Activated naive CD4-positive, alpha-beta T cell treated with anti-CD3 and anti-CD28 coated beads, Interleukin-2, amount 50 U/mL, for 72 hours (primary cell): ENCODE measurements around the gene LTK. TPM values are rescaled to one million over a fixed set of nuclear protein-coding genes. Genes with fewer than 3 reads are reported as not detected.

ENCODE experiments used
- ATAC-seq, 2 donors: fragments of 150-1000 bp; cut with Tn5 transposase; 2 replicates each; pipeline ENCODE4 v1.10.0; 2021; ENCODE audit warnings: mild to moderate bottlenecking in 2 of 2, moderate library complexity in 2 of 2
- DNase-seq, 2 donors: peaks; one replicate each; pipeline ENCODE4 v3.0.0; 2021 to 2022; ENCODE audit warnings: low spot score in 2 of 2
- H3K27ac Mint-ChIP-seq, 2 donors: one replicate each; pipeline ENCODE4 v1.8.0; 2022; ENCODE audit warnings: mild to moderate bottlenecking in 2 of 2, mixed read lengths in 2 of 2
- H3K36me3 Mint-ChIP-seq, 2 donors: one replicate each; pipeline ENCODE4 v1.8.0; 2022; ENCODE audit warnings: mixed read lengths in 2 of 2
- H3K9me3 Mint-ChIP-seq, 2 donors: one replicate each; pipeline ENCODE4 v1.8.0; 2022; ENCODE audit warnings: mixed read lengths in 2 of 2
- total RNA-seq, 2 donors: library from RNA; stranded (reverse); gene quantifications; one replicate each; pipeline ENCODE4 v1.2.3, GENCODE V29; 2022

LTK gene
- total RNA-seq, 2 donors from 2014 or later: 0.20 to 0.51 TPM

- peak overlapping the region in 1 of 2 donors; percentile 76 for H3K27ac Mint-ChIP-seq
Observed at GRCh38 chr15:41492597-41493204, 20.9 kb downstream of the LTK start.

GRCh38 chr15:41491889-41492288, 21.7 kb downstream of the LTK start:
- DNase-seq: no peak
- Mint-ChIP-seq H3K27ac (peak overlapping the region in 1 of 2 donors; percentile 2), H3K36me3 (peaks cover 0 to 6% of the 10 kb centered on the region in 2 donors), H3K9me3 (no peaks in the 10 kb centered on the region)
- no peak for ATAC-seq

More at GRCh38 chr15:41492597-41493204, 20.9 kb downstream of the LTK start:
- no peak for DNase-seq
- peaks cover 0 to 6% of the 10 kb centered on the region in 2 donors for H3K36me3 Mint-ChIP-seq
- H3K9me3 Mint-ChIP-seq: no peaks in the 10 kb centered on the region
- no peak for ATAC-seq

GRCh38 chr15:41490355-41490754, 23.3 kb downstream of the LTK start:
- peak in 1 of 2 donors; percentile 52 for DNase-seq
- Mint-ChIP-seq H3K9me3 (no peaks in the 10 kb centered on the region), H3K36me3 (peaks cover 0 to 6% of the 10 kb centered on the region in 2 donors), H3K27ac (peak overlapping the region in 1 of 2 donors; percentile 66)
- peak; percentile 77 to 81 for ATAC-seq

- Mint-ChIP-seq H3K9me3 (no peaks in the 10 kb centered on the region), H3K27ac (peak overlapping the region; percentile 56 to 66), H3K36me3 (peaks cover 0 to 6% of the 10 kb centered on the region in 2 donors)
- DNase-seq (no peak), ATAC-seq (no peak)
Observed at GRCh38 chr15:41489641-41490040, 24.0 kb downstream of the LTK start.

- Mint-ChIP-seq H3K27ac (peak overlapping the region; percentile 49 to 65), H3K9me3 (no peaks in the 10 kb centered on the region), H3K36me3 (peaks cover 0 to 6% of the 10 kb centered on the region in 2 donors)
- ATAC-seq: peak in 1 of 2 donors; percentile 13
- no peak for DNase-seq
Observed at GRCh38 chr15:41487802-41488201, 25.8 kb downstream of the LTK start.

GRCh38 chr15:41487381-41487780, 26.2 kb downstream of the LTK start:
- Mint-ChIP-seq H3K9me3 (no peaks in the 10 kb centered on the region), H3K36me3 (peaks cover 0 to 6% of the 10 kb centered on the region in 2 donors), H3K27ac (peak overlapping the region in 1 of 2 donors; percentile 49)
- no peak for DNase-seq
- no peak for ATAC-seq

GRCh38 chr15:41486286-41486685, 27.3 kb downstream of the LTK start:
- H3K9me3 Mint-ChIP-seq: no peaks in the 10 kb centered on the region
- no peak for DNase-seq
- no peak for ATAC-seq

GRCh38 chr15:41484937-41485625, 28.5 kb downstream of the LTK start:
- no peaks in the 10 kb centered on the region for H3K9me3 Mint-ChIP-seq
- H3K36me3 Mint-ChIP-seq: peaks cover 0 to 18% of the 10 kb centered on the region in 2 donors
- peak overlapping the region in 1 of 2 donors; percentile 23 for H3K27ac Mint-ChIP-seq
- DNase-seq (no peak), ATAC-seq (no peak)

More at GRCh38 chr15:41486286-41486685, 27.3 kb downstream of the LTK start:
- H3K27ac Mint-ChIP-seq: no peak overlapping the region
- peaks cover 0 to 10% of the 10 kb centered on the region in 2 donors for H3K36me3 Mint-ChIP-seq

- Mint-ChIP-seq H3K27ac (peak overlapping the region in 1 of 2 donors; percentile 23), H3K9me3 (no peaks in the 10 kb centered on the region), H3K36me3 (peaks cover 8 to 17% of the 10 kb centered on the region in 2 donors)
- peak in 1 of 2 donors; percentile 35 for ATAC-seq
- no peak for DNase-seq
Observed at GRCh38 chr15:41483519-41483918, 30.1 kb downstream of the LTK start.

GRCh38 chr15:41483115-41483514, 30.5 kb downstream of the LTK start:
- no peak for DNase-seq
- Mint-ChIP-seq H3K27ac (peak overlapping the region in 1 of 2 donors; percentile 23), H3K9me3 (no peaks in the 10 kb centered on the region), H3K36me3 (peaks cover 8 to 17% of the 10 kb centered on the region in 2 donors)
- ATAC-seq: peak; percentile 77 to 86

GRCh38 chr15:41482110-41482877, 31.3 kb downstream of the LTK start:
- Mint-ChIP-seq H3K36me3 (peaks cover 8 to 17% of the 10 kb centered on the region in 2 donors), H3K9me3 (no peaks in the 10 kb centered on the region), H3K27ac (no peak overlapping the region)
- DNase-seq: no peak
- no peak for ATAC-seq

GRCh38 chr15:41480396-41481140, 33.1 kb downstream of the LTK start:
- H3K9me3 Mint-ChIP-seq: no peaks in the 10 kb centered on the region
- ATAC-seq (no peak), DNase-seq (no peak)
- peak overlapping the region in 1 of 2 donors; percentile 73 for H3K27ac Mint-ChIP-seq
- peaks cover 12 to 26% of the 10 kb centered on the region in 2 donors for H3K36me3 Mint-ChIP-seq

- ATAC-seq (peak; percentile 18 to 36), DNase-seq (no peak)
- Mint-ChIP-seq H3K36me3 (peaks cover 12 to 24% of the 10 kb centered on the region in 2 donors), H3K9me3 (no peaks in the 10 kb centered on the region), H3K27ac (peak overlapping the region in 1 of 2 donors; percentile 69)
Observed at GRCh38 chr15:41476416-41477048, 37.1 kb downstream of the LTK start.

GRCh38 chr15:41474941-41475340, 38.7 kb downstream of the LTK start:
- Mint-ChIP-seq H3K36me3 (peaks cover 13 to 17% of the 10 kb centered on the region in 2 donors), H3K9me3 (no peaks in the 10 kb centered on the region), H3K27ac (no peak overlapping the region)
- ATAC-seq (no peak), DNase-seq (no peak)

- no peaks in the 10 kb centered on the region for H3K9me3 Mint-ChIP-seq
- ATAC-seq (no peak), DNase-seq (no peak)
- H3K36me3 Mint-ChIP-seq: peaks cover 14 to 17% of the 10 kb centered on the region in 2 donors
- peak overlapping the region in 1 of 2 donors; percentile 72 for H3K27ac Mint-ChIP-seq
Observed at GRCh38 chr15:41474436-41474835, 39.2 kb downstream of the LTK start.

GRCh38 chr15:41473418-41473817, 40.2 kb downstream of the LTK start:
- ATAC-seq (no peak), DNase-seq (no peak)
- Mint-ChIP-seq H3K27ac (peak overlapping the region in 1 of 2 donors; percentile 29), H3K9me3 (no peaks in the 10 kb centered on the region), H3K36me3 (peaks cover 10 to 14% of the 10 kb centered on the region in 2 donors)
